ENCODE measurements around the gene RTN4RL1.

RTN4RL1 gene

GRCh38 chr17:2047590-2047989 lies 22.5 kb upstream of the RTN4RL1 start:
- Mint-ChIP-seq H3K27ac (no peak overlapping the region), H3K9me3 (no peaks in the 10 kb centered on the region), H3K36me3 (ENCODE audit: insufficient read depth) (peaks cover 18% of the 10 kb centered on the region)

DNA sequence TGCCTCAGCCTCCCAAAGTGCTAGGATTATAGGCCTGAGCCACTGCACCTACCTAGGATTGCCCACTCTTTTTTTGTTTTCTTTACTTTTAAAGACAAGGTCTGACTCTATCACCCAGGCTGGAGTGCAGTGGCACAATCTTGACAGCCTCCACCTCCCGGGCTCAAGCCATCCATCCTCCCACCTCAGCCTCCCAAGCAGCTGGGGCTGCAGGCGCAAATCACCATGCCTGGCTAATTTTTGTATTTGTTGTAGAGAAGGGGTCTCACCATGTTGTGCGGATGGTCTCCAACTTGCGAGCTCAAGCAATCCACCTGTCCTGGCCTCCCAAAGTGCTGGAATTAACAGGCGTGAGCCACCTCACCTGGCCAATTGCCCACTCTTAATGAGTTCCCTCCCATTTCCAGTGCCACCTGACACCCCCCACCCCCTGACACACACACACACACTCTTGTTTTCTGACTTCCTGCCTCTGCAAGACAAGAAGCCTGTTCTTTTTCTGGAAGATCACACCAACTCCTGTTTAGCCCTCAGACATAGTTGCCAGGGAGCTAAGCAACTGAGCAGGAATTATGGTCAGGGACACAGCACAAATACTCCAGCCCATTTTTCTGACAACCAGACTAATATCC lies 19.2 kb upstream of the RTN4RL1 start:
- Mint-ChIP-seq H3K27ac (peak overlapping the region in 1 of 2 donors; percentile 41), H3K27me3 (no peaks in the 10 kb centered on the region), H3K9me3 (no peaks in the 10 kb centered on the region), H3K4me3 (peak overlapping the region; percentile 18 to 33), H3K36me3 (ENCODE audit: insufficient read depth) (peaks cover 28% of the 10 kb centered on the region), H3K4me1 (ENCODE audit: low read depth in 2 of 2) (peaks cover 19 to 27% of the 10 kb centered on the region in 2 donors)
- DNase-seq (no peak), ATAC-seq (replicated peaks) (no peak)

More at GRCh38 chr17:2047590-2047989, 22.5 kb upstream of the RTN4RL1 start:
- no peak overlapping the region for H3K4me3 Mint-ChIP-seq
- DNase-seq, result no peak
- H3K4me1 Mint-ChIP-seq (ENCODE audit: low read depth in 2 of 2), result peaks cover 22 to 28% of the 10 kb centered on the region in 2 donors
- no peak for ATAC-seq (replicated peaks)
- no peaks in the 10 kb centered on the region for H3K27me3 Mint-ChIP-seq

DNA sequence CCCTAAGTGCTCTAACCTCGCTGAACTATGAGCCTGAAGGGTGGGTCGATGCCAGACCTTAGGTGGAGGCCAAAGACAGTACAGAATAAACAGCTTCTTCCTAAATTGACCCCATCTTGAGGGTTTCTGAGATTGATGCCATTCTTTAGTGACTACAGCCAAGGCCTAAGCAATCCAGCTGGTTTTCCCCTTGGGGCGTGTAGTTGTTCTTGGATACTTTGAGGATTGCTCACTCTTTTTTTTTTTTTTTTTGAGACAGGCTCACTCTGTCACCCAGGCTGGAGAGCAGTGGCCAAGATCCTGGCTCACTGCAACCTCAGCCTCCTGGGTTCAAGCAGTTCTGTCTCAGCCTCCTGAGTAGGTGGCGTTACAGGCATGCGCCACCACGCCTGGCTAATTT lies 18.7 kb upstream of the RTN4RL1 start:
- no peak for DNase-seq
- no peaks in the 10 kb centered on the region for H3K9me3 Mint-ChIP-seq
- H3K27ac Mint-ChIP-seq, result peak overlapping the region; percentile 96 to 98
- H3K4me1 Mint-ChIP-seq (ENCODE audit: low read depth in 2 of 2), result peaks cover 17 to 23% of the 10 kb centered on the region in 2 donors
- H3K4me3 Mint-ChIP-seq, result peak overlapping the region in 1 of 2 donors; percentile 18
- no peaks in the 10 kb centered on the region for H3K27me3 Mint-ChIP-seq
- no peak for ATAC-seq (replicated peaks)
- H3K36me3 Mint-ChIP-seq (ENCODE audit: insufficient read depth), result peaks cover 30% of the 10 kb centered on the region

DNA sequence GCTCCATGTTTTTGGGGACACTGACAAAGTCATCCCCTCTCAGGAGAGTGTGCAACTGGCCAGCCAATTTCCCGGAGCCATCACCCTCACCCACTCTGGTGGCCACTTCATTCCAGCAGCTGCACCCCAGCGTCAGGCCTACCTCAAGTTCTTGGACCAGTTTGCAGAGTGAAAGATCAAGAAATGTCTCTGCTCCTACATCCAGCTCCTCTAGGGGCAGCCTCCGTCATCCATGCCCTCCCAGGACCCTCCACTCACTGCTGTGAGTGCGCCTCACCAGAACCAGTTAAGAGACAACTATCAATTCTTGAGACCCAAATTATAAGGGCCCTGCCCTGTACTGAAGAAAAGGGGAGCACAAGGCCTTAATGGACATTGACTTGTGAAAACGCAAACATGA lies 17.8 kb upstream of the RTN4RL1 start:
- H3K4me1 Mint-ChIP-seq (ENCODE audit: low read depth in 2 of 2), result peaks cover 15 to 23% of the 10 kb centered on the region in 2 donors
- H3K36me3 Mint-ChIP-seq (ENCODE audit: insufficient read depth), result peaks cover 38% of the 10 kb centered on the region
- H3K9me3 Mint-ChIP-seq, result no peaks in the 10 kb centered on the region
- H3K27ac Mint-ChIP-seq, result peak overlapping the region; percentile 96 to 98
- ATAC-seq (replicated peaks) (no peak), DNase-seq (no peak)
- H3K4me3 Mint-ChIP-seq, result peak overlapping the region; percentile 90 to 91
- H3K27me3 Mint-ChIP-seq, result no peaks in the 10 kb centered on the region

DNA sequence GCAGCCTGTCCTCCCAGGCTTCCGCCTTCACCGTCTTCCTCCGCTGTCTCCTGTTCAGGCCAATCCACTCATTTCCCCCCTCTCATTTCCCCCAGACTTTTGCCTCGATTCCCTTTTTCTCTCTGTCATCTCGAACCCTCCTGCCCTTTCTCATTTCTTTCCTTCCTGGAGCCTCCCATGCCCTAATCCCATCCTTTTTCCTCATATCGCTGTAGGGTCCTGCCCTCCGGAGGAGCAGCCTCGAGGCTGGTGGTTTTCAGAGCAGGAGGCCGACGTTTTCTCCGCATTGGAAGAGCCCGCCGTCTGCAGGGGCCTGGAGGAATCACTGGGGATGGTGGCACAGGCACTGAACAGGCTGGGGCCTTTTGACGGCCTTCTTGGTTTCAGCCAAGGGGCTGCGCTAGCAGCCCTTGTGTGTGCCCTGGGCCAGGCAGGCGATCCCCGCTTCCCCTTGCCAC lies 17.3 kb upstream of the RTN4RL1 start:
- H3K9me3 Mint-ChIP-seq, result no peaks in the 10 kb centered on the region
- DNase-seq (no peak), ATAC-seq (replicated peaks) (no peak)
- H3K36me3 Mint-ChIP-seq (ENCODE audit: insufficient read depth), result peaks cover 38% of the 10 kb centered on the region
- H3K27me3 Mint-ChIP-seq, result no peaks in the 10 kb centered on the region
- H3K27ac Mint-ChIP-seq, result peak overlapping the region; percentile 96 to 98
- peaks cover 15 to 23% of the 10 kb centered on the region in 2 donors for H3K4me1 Mint-ChIP-seq (ENCODE audit: low read depth in 2 of 2)
- H3K4me3 Mint-ChIP-seq, result peak overlapping the region; percentile 90 to 91

DNA sequence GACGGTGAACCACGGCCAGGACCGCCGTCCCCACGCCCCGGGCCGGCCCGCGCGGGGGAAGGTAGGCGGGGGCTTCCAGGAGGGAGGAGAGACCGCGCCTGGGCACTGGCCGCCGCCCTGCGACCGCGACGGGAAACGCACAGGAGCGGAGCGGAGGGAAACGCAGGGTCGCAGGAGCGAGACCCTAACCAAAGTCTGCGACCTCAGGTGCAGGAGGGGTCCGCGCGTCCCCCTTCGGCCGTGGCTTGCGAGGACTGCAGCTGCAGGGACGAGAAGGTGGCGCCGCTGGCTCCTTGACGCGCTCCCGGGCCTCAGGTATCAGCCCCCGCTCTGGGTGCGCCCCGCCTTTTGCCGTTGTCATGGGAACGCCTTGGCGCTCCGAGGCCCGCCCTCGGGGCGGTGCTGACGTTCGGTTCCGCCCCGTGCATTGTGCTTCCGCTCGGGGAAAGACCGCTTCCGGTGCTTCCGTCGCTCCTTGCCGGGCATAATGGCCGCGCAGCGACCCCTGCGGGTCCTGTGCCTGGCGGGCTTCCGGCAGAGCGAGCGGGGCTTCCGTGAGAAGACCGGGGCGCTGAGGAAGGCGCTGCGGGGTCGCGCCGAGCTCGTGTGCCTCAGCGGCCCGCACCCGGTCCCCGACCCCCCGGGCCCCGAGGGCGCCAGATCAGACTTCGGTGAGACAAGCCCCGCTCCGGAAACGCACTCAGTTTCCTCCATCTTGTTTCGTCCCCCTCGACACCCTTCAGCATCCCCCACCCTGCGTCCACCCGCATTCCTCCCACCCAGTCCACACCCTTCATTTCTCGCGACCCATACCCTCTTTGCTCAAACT lies 16.6 kb upstream of the RTN4RL1 start, which contains the start of gene OVCA2:
TSS of gene OVCA2 (plus strand) at position 462 of the 829 bp plus-strand sequence. CDS start at position 488, 26 bp downstream.
- H3K36me3 Mint-ChIP-seq (ENCODE audit: insufficient read depth), result peaks cover 39% of the 10 kb centered on the region
- peaks cover 15 to 23% of the 10 kb centered on the region in 2 donors for H3K4me1 Mint-ChIP-seq (ENCODE audit: low read depth in 2 of 2)
- H3K9me3 Mint-ChIP-seq, result no peaks in the 10 kb centered on the region
- peak within 1 kb of the TSS; percentile 90 to 91 for H3K4me3 Mint-ChIP-seq
- no peaks in the 10 kb centered on the region for H3K27me3 Mint-ChIP-seq
- DNase-seq (peak; percentile 96 to 98 (median 97)), ATAC-seq (replicated peaks) (peak; percentile 94)
- peak within 1 kb of the TSS; percentile 96 to 98 for H3K27ac Mint-ChIP-seq

GRCh38 chr17:2040942-2041560 lies 15.9 kb upstream of the RTN4RL1 start:
- H3K4me1 Mint-ChIP-seq (ENCODE audit: low read depth in 2 of 2), result peaks cover 15 to 23% of the 10 kb centered on the region in 2 donors
- H3K27ac Mint-ChIP-seq, result peak overlapping the region; percentile 96 to 98

DNA sequence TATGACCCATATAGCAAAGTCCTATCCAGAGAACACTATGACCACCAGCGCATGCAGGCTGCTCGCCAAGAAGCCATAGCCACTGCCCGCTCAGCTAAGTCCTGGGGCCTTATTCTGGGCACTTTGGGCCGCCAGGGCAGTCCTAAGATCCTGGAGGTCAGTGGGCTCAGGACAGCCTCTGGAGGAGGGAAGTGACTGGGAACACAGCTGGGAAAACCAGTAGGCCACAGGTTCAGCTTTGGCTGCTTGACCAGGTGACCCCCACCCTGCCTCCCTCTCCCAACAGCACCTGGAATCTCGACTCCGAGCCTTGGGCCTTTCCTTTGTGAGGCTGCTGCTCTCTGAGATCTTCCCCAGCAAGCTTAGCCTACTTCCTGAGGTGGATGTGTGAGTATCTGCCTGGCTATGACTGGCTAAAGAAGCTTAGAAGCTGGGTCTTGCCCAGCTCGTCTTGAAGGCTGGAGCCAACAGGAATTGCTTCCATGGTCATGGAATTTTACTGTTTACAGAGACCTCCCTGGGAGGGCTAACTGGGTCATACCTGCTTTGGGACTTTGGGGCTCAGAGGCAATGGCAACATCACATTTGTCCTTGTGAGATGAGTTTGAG lies 15.2 kb upstream of the RTN4RL1 start:
- no peaks in the 10 kb centered on the region for H3K27me3 Mint-ChIP-seq
- peaks cover 15 to 23% of the 10 kb centered on the region in 2 donors for H3K4me1 Mint-ChIP-seq (ENCODE audit: low read depth in 2 of 2)
- DNase-seq (no peak), ATAC-seq (replicated peaks) (no peak)
- H3K9me3 Mint-ChIP-seq, result no peaks in the 10 kb centered on the region
- H3K27ac Mint-ChIP-seq, result peak overlapping the region; percentile 13 to 98
- H3K4me3 Mint-ChIP-seq, result peak overlapping the region; percentile 36 to 91
- peaks cover 44% of the 10 kb centered on the region for H3K36me3 Mint-ChIP-seq (ENCODE audit: insufficient read depth)

More at GRCh38 chr17:2040942-2041560, 15.9 kb upstream of the RTN4RL1 start:
- peaks cover 44% of the 10 kb centered on the region for H3K36me3 Mint-ChIP-seq (ENCODE audit: insufficient read depth)
- DNase-seq (no peak), ATAC-seq (replicated peaks) (no peak)
- H3K4me3 Mint-ChIP-seq, result peak overlapping the region; percentile 90 to 91
- no peaks in the 10 kb centered on the region for H3K9me3 Mint-ChIP-seq
- H3K27me3 Mint-ChIP-seq, result no peaks in the 10 kb centered on the region

GRCh38 chr17:2037155-2037554 lies 12.0 kb upstream of the RTN4RL1 start:
- Mint-ChIP-seq H3K36me3 (ENCODE audit: insufficient read depth) (peaks cover 36% of the 10 kb centered on the region), H3K27me3 (no peaks in the 10 kb centered on the region), H3K9me3 (no peaks in the 10 kb centered on the region), H3K4me3 (no peak overlapping the region), H3K27ac (no peak overlapping the region), H3K4me1 (ENCODE audit: low read depth in 2 of 2) (peaks cover 1 to 3% of the 10 kb centered on the region in 2 donors)
- ATAC-seq (replicated peaks), result no peak
- DNase-seq, result no peak

GRCh38 chr17:2035541-2036488 lies 10.7 kb upstream of the RTN4RL1 start:
- H3K4me1 Mint-ChIP-seq (ENCODE audit: low read depth in 2 of 2), result peaks cover 3 to 5% of the 10 kb centered on the region in 2 donors
- H3K36me3 Mint-ChIP-seq (ENCODE audit: insufficient read depth), result peaks cover 23% of the 10 kb centered on the region
- H3K4me3 Mint-ChIP-seq, result no peak overlapping the region
- H3K9me3 Mint-ChIP-seq, result no peaks in the 10 kb centered on the region
- ATAC-seq (replicated peaks) (no peak), DNase-seq (no peak)
- no peaks in the 10 kb centered on the region for H3K27me3 Mint-ChIP-seq
- peak overlapping the region in 1 of 2 donors; percentile 44 for H3K27ac Mint-ChIP-seq

DNA sequence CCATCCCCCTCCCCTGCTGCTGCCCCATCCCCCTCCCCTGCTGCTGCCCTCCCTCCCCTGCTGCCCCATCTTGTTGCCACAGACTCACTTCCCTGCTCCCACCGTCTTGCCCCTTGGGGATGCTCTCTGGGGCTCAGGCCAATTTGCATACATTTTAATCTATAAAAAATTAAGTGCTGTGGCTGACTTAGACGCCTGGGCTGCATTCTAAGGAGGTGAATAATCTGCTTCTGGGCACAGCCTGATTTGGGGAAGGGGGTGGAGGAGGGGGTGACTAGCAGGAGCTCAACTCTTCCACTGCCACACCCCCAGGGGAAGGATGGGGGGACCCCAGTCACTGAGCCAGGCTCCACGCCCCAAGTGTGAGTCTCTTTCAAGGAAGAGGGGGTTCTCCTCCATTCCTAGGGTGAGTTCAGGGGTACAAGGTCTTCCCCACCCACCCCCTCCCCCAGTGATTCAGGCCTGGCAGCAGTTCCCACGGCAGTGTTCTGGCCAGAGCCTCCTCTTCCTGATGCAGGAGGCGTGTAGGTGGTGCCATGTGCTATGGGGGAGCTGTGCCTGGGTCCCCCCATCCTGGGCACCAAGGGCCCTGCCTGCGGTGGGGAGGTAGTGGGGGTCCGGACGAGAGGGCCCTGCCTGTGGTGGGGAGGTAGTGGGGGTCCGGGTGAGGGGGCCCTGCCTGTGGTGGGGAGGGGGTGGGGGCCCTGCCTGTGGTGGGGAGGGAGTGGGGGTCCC lies 9.8 kb upstream of the RTN4RL1 start:
- H3K4me1 Mint-ChIP-seq (ENCODE audit: low read depth in 2 of 2), result peaks cover 11 to 14% of the 10 kb centered on the region in 2 donors
- no peaks in the 10 kb centered on the region for H3K9me3 Mint-ChIP-seq
- ATAC-seq (replicated peaks), result no peak
- H3K27me3 Mint-ChIP-seq, result no peaks in the 10 kb centered on the region
- peaks cover 23% of the 10 kb centered on the region for H3K36me3 Mint-ChIP-seq (ENCODE audit: insufficient read depth)
- no peak for DNase-seq
- H3K4me3 Mint-ChIP-seq, result no peak overlapping the region
- no peak overlapping the region for H3K27ac Mint-ChIP-seq

GRCh38 chr17:2034157-2034556 lies 9.0 kb upstream of the RTN4RL1 start:
- no peaks in the 10 kb centered on the region for H3K9me3 Mint-ChIP-seq
- no peak overlapping the region for H3K4me3 Mint-ChIP-seq
- H3K36me3 Mint-ChIP-seq (ENCODE audit: insufficient read depth), result peaks cover 24% of the 10 kb centered on the region
- peaks cover 12 to 17% of the 10 kb centered on the region in 2 donors for H3K4me1 Mint-ChIP-seq (ENCODE audit: low read depth in 2 of 2)
- peaks cover 0 to under 1% of the 10 kb centered on the region in 2 donors for H3K27me3 Mint-ChIP-seq
- no peak for ATAC-seq (replicated peaks)
- DNase-seq, result no peak
- H3K27ac Mint-ChIP-seq, result no peak overlapping the region

Data from effector memory CD8-positive, alpha-beta T cell (primary cell).